IPS-11a (cell line): ENCODE measurements around the gene EPHA3.

Experiments used
- H3K4me3 ChIP-seq: one replicate; pipeline ENCODE4 v1.5.1; 2013; ENCODE audit warnings: low read depth, low read length, control low read depth

EPHA3 gene

DNA sequence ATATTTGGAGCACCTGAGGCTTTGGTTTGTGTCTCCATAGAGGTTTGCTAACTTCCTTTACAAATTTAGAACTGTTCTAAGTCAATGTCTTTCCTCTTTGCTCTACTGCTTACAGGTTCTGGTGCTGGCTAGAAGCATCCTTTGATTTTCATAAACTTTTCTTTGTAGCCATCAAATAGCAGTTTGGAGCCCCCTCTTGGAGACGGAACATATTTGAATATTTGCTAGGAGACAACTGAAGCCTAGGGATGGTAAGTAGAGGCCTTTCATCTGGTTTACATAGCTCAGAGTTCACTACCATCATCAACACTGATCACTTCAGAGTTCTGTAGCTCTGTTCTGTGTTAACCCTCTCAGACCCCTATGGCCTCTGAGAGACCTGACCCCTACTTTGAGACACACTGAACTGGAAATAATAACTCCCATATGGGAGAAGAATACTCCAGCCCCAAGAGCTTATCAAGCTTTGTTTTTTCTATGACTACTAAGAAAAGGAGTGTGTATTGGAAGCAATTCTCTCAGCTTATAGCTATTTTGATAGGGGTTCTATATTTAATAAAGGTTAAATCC lies 420.4 kb downstream of the EPHA3 start:
- H3K4me3 ChIP-seq = no peak overlapping the region
